Lung microvascular endothelial cell (primary cell): ENCODE data around the gene SRGAP2. TPM values are rescaled to one million over a fixed set of nuclear protein-coding genes. Genes with fewer than 3 reads are reported as not detected.
"Not testable (repeated sequence)": the region's sequence is repeated elsewhere in the genome, so short reads cannot be mapped to it uniquely, and the experiment has no call there.

Experiments used
- DNase-seq, 2 donors: peaks; one replicate each; pipeline versions ENCODE4 v3.0.0 to v3.0.0-alpha.2; 2010; ENCODE audit warnings: low read depth in 2 of 2
- total RNA-seq: library from RNA; depleted of rRNA; stranded (reverse); fragments of >200 nt; gene quantifications from 2 replicates; pipeline ENCODE4 v1.2.1, GENCODE V29; 2014

SRGAP2 gene
- total RNA-seq, result 40.3 and 77.0 TPM in 2 replicates

DNA sequence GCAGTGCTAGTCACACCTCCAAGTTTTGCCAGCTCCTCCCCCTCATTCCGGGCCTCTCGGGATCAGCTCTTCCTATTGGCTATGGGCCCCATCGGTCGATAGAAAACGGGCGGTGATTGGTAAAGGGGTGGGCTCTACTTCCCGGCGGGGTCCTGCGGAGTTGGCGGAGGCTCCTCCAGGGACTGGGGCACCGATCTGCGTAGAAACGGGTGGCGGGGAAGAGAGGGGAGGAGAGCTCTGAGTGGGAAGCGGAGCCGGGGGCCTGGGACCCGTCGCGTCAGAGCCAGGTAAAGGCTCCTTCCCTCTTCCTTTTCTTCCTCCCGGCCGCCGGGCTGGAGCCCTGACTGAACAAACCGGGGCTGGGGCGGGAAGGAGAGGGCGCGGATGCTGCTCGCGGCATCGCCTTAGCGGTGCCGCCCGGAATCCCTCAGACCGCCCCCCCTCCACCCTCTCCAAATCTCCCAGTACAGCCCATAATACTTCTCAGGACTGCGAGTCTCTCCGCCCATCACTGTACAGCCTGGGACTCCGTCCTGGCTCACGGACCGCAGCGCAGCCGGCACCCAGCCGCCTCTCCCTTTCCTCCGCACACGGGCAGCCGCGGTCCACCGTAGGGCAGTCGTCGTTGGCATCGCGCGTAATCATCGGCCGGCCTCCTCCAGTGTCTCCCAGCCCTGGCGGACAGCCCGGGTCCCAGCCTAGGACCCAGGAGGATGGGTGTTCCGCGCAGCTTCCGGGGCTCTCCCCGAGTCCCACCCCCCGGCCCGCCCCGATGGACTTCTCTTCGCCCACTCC is at the start of gene SRGAP2:
Gene SRGAP2, plus strand, starts transcription at position 178 of the 795 bp plus-strand sequence. CDS start 2,430 bp downstream, outside the sequence.
- DNase-seq, result peak; percentile 51 to 64

GRCh38 chr1:206167350-206168029 is 35.9 kb upstream of the SRGAP2 start:
- not testable (repeated sequence) for DNase-seq

- not testable (repeated sequence) for DNase-seq
Measured at GRCh38 chr1:206169794-206170193, 33.5 kb upstream of the SRGAP2 start.

GRCh38 chr1:206173110-206173719 is 30.1 kb upstream of the SRGAP2 start:
- DNase-seq, result not testable (repeated sequence)

GRCh38 chr1:206174182-206174868 is 29.0 kb upstream of the SRGAP2 start:
- peak; percentile 28 to 48 for DNase-seq

GRCh38 chr1:206175459-206176113 is 27.8 kb upstream of the SRGAP2 start:
- DNase-seq, result not testable (repeated sequence)

DNA sequence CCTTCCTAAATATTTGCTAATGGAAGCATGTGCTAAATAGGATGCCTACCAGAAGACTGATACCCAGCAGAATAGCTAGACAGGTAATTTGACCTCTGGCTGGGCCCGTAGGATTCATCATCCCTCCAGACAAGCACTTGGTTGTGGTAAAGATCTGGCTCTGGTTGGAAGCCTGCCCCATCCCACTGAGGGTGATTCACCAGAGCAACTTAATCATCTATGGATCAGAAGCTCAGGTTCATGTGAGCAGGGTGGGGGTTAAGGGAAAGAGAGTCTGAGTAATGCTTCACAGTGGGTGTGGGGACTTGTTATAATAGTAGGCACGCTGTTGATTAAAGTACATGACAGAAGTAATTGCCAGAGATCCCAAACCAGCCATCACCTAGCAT is 27.2 kb upstream of the SRGAP2 start:
- not testable (repeated sequence) for DNase-seq

- DNase-seq, result peak in 1 of 2 donors; percentile 28
Measured at GRCh38 chr1:206178061-206178989, 25.0 kb upstream of the SRGAP2 start.

- not testable (repeated sequence) for DNase-seq
Measured at GRCh38 chr1:206179666-206180065, 23.7 kb upstream of the SRGAP2 start.

DNA sequence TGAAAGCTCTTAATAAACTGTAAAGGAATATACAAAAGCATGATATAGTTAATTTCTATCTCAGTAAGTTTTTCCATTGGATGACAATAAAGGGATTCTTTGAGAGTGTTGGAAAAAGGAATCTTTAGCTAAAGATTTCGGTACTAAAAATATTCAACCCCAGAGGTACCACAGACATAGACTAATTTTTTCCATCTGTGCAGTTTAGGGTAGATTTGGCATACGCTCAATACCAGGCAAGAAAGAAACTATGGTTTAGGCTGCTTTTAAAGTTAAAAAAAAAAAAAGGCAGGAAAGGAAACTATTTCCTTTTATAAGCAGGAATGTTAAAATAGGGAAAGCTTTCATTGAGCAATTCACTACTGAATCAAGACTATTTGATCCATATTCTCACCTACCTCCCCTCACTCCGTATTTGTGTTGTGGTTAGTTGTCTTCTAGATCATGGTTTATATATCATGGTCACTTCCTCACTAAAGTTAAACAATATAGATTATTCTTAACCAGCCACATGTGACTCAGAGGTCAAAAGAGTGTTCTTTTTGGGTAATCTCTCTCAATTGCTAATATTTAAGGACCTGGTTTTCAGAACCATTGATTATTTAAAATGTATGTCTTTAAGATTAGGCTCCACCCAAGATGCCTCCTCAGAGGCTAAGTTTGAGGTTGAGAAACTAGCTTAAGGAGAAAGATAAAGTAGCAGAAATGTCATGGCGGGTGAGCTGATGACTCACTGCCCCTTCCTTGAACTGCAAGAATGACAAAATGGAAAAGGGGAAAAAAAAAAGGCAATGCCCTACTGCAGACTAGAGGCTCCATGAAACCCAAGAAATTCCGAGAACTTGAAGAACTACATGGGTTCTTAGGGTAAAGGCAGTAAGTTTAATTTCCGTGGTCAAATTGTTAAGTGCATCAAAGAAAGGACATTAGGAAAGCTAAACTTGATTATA is 20.7 kb upstream of the SRGAP2 start:
- DNase-seq, result peak; percentile 25 to 30

DNA sequence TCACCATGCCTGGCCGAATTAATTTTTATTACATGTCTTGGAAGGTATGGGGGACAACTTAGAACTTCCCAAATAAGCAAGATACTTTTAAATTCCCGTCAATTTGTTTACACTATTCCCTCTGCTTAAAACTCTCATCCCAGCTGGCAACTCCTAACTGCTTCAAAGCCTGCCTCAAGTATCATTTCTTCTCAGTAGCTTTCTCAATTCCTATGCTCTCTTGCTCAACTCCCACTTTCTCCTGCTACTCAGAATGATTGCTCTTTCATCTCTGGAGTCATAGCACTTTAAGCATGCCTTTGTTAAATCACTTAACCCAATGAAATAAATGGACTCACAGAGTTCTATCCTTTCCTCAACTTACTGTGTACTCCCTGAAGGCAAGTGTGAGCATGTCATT is 19.6 kb upstream of the SRGAP2 start:
- not testable (repeated sequence) for DNase-seq

DNA sequence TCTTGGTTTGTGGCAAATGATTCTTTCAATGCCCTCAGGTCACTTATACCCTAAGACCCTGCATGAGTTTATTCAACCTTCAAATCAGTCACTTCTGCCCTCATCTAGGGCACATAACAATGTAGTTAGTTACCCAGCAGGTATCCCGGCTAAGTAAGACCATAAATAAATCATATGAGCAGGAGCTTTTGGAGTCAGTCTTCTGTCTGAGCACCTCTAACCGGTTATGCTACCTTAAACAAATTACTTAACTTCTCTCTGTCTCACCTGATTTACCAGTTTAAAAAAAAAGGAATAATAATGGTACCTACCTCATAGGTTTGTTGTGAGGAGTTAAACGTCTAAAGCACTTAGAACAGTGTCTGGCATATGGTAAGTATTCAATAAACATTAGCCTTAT is 17.6 kb upstream of the SRGAP2 start:
- not testable (repeated sequence) for DNase-seq

GRCh38 chr1:206186826-206187225 is 16.5 kb upstream of the SRGAP2 start:
- not testable (repeated sequence) for DNase-seq

- not testable (repeated sequence) for DNase-seq
Measured at GRCh38 chr1:206195182-206195581, 8.2 kb upstream of the SRGAP2 start.

DNA sequence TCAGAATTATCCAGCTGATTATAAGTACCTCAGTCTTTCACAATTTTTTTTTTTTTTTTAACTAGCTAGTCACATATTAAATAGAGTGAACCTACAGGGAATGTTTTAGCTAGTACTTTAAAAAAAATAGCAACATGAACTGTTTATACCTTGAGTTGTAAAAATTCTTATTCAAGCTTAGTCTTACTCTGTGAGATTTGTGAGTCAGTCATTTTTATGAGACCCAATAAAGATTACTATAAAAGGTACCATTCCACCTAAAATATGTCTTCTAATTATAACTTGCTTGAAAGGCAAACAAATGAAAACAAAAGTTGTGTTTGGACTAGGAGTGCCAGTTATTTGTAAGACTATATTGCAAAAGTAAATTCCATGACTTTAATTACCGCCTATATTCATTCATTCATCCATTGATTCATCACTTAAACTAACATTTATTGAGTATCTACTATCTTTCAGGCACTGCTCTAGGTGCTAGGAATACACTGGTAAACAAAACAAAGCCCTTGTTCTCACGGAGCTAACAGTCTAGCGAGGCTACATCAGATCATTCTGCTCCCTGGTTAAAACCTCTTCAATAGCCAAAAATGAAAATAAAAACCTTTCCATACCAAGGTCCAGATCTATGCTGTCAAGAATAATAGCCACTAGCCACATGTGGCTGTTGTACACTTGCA is 6.5 kb upstream of the SRGAP2 start:
- DNase-seq, result not testable (repeated sequence)

DNA sequence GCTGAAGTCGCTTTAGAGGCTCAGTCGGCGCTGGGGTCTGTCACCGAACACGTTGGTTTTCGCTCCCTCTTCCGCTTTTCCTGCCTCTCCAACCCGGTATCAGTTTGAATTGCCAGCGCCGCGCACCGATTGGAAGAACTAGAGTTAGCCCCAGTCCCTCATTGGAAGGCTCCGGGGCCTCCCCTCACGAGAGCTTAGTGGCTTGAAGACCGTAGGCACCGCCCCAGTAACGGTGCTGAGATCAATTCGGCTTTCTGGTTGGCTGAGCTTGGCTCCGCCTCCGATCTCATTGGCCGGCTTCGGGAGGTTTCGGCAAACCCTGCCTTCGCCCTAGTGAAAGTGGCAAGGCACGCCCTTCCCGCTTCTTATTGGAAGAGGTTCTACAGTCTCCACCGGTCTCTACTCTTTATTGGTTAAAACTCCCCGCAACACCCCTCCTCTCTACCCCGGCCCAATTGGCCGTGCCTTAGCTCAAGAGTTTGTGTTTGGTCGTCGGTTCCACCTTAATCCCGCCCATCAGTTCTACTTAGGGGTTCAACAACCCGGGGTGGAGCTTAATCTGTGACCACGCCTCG is 465 bp upstream of the SRGAP2 start, which contains the start of gene FAM72A:
Gene FAM72A, minus strand, starts transcription at position 51 of the 575 bp plus-strand sequence. CDS start 814 bp downstream, outside the sequence.
- peak; percentile 99 to 100 for DNase-seq

GRCh38 chr1:206204159-206204511 is 794 bp downstream of the SRGAP2 start:
- DNase-seq, result not testable (repeated sequence)

DNA sequence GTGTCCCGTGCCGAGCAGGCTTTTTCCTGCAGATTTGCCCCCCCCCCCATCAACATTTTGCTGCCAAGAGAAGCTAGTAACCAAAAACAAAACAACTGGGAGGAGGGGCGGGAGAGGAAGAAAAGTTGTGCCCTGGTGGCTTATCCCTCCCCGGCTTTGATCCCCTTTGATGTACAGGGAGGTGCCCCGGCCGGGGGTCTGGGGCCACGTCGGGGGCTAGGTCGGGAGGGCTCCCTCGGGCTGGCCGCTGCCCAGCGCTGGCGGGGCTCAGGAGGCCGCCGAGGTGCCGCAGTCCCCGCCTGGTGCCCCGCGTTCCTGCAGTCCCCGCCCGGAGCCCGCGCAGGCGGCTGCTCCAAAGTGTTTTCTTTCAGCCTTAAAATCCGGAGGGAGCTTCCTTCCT is 1.5 kb downstream of the SRGAP2 start:
- peak; percentile 17 to 84 for DNase-seq
